DND-41 (cell line): ENCODE results near the gene SPEG.

ENCODE experiments used
- EZH2 ChIP-seq: IDR thresholded peaks from 3 replicates; pipeline ENCODE4 v1.6.1; 2012; ENCODE audit warnings: borderline replicate concordance, low read depth, mild to moderate bottlenecking, moderate library complexity, low read length, inconsistent platforms; ENCODE audit not compliant: severe bottlenecking
- TF ChIP-seq, protein P1 (sequence below): IDR thresholded peaks from 2 replicates; pipeline ENCODE4 v1.5.1; 2012; ENCODE audit warnings: borderline replicate concordance, low read length, moderate library complexity, mild to moderate bottlenecking; ENCODE audit not compliant: poor library complexity, severe bottlenecking; ENCODE audit errors: extremely low read depth

GRCh38 chr2:219514836-219515235 lies 80.2 kb downstream of the SPEG start:
- TF ChIP-seq, protein P1, sequence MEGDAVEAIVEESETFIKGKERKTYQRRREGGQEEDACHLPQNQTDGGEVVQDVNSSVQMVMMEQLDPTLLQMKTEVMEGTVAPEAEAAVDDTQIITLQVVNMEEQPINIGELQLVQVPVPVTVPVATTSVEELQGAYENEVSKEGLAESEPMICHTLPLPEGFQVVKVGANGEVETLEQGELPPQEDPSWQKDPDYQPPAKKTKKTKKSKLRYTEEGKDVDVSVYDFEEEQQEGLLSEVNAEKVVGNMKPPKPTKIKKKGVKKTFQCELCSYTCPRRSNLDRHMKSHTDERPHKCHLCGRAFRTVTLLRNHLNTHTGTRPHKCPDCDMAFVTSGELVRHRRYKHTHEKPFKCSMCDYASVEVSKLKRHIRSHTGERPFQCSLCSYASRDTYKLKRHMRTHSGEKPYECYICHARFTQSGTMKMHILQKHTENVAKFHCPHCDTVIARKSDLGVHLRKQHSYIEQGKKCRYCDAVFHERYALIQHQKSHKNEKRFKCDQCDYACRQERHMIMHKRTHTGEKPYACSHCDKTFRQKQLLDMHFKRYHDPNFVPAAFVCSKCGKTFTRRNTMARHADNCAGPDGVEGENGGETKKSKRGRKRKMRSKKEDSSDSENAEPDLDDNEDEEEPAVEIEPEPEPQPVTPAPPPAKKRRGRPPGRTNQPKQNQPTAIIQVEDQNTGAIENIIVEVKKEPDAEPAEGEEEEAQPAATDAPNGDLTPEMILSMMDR: no peak
- TF ChIP-seq EZH2: no peak
